ENCODE measurements around the gene CNGA2.

GRCh38 chrX:151698485-151698884 is 36.1 kb upstream of the CNGA2 start:
- TF ChIP-seq RAD21 (IDR thresholded peaks at IDR 0.05; ENCODE audit: low read length), result no peak
- TF ChIP-seq, protein P1, sequence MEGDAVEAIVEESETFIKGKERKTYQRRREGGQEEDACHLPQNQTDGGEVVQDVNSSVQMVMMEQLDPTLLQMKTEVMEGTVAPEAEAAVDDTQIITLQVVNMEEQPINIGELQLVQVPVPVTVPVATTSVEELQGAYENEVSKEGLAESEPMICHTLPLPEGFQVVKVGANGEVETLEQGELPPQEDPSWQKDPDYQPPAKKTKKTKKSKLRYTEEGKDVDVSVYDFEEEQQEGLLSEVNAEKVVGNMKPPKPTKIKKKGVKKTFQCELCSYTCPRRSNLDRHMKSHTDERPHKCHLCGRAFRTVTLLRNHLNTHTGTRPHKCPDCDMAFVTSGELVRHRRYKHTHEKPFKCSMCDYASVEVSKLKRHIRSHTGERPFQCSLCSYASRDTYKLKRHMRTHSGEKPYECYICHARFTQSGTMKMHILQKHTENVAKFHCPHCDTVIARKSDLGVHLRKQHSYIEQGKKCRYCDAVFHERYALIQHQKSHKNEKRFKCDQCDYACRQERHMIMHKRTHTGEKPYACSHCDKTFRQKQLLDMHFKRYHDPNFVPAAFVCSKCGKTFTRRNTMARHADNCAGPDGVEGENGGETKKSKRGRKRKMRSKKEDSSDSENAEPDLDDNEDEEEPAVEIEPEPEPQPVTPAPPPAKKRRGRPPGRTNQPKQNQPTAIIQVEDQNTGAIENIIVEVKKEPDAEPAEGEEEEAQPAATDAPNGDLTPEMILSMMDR (conservative IDR thresholded peaks at IDR 0.05; ENCODE audit: low read depth, low read length), result no peak

Measured in IMR-90 (cell line).